ENCODE data around the gene CCL22. TPM values are rescaled to one million over a fixed set of nuclear protein-coding genes. Genes with fewer than 3 reads are reported as not detected.
A peak's percentile ranks its signal among the peaks of the same experiment; 100 is the strongest.

CCL22 gene, protein sequence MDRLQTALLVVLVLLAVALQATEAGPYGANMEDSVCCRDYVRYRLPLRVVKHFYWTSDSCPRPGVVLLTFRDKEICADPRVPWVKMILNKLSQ
- total RNA-seq (under 1 TPM in 1 of 2 donors, not detected in 1; 0.10 TPM), polyA plus RNA-seq (ENCODE audit: insufficient read length in 2 of 2) (under 1 TPM in 1 of 2 donors, not detected in 1; 0.14 TPM)
- long read RNA-seq, donor 1 = 0 reads
- long read RNA-seq, donor 2 = 0 reads
- long read RNA-seq, donor 3 = 0 reads
- long read RNA-seq, donor 4 = 0 reads

- WGBS (ENCODE audit: insufficient coverage) = 86% methylated on average over 9 of the region's 9 CpGs
Observed at GRCh38 chr16:57358527-57359095, at the start of gene CCL22. CCL22 (plus strand) TSS chr16:57358783; CDS start chr16:57358817, 34 bp downstream.

DNA sequence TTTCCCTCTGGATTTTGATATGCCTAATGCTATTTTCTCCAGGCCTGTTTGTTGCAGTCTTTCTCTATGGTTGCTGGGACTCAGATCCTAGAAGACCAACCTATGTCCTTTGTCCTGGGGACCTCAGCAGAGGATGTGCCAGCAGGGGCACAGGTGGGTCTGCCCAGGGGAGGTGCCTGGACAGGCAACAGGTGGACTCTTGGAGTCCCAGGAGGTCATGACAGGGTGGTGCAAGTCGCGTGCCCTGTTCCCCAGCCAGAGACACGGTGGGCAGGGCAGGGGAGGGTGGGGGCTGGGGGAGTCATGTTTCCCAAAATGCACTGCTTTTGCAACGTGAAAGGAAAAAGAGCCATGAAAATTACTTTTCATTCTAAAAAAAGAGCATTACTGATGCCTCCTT lies 47.8 kb upstream of the CCL22 start:
- no peak for DNase-seq (ENCODE audit: low read depth in 4 of 6, low spot score in 6 of 6)
- H3K9me3 ChIP-seq (ENCODE audit: control insufficient read depth, insufficient read depth, low read length) = no peaks in the 10 kb centered on the region
- H3K4me3 ChIP-seq (ENCODE audit: low read depth, low read length) = no peak overlapping the region
- H3K4me1 ChIP-seq (ENCODE audit: control insufficient read depth, insufficient read depth, low read length) = no peaks in the 10 kb centered on the region
- WGBS (ENCODE audit: insufficient coverage) = no CpG with 5 or more reads among the region's 4 CpGs
- H3K36me3 ChIP-seq (ENCODE audit: control insufficient read depth, insufficient read depth, low read length) = no peaks in the 10 kb centered on the region
- no peak overlapping the region for H3K27ac ChIP-seq (ENCODE audit: low read depth, low read length)
- H3K27me3 ChIP-seq (ENCODE audit: control insufficient read depth, insufficient read depth, low read length) = no peaks in the 10 kb centered on the region

More at GRCh38 chr16:57358527-57359095, at the start of gene CCL22:
- Histone ChIP-seq H3K9me3 (ENCODE audit: control insufficient read depth, insufficient read depth, low read length) (no peaks in the 10 kb centered on the region), H3K27ac (ENCODE audit: low read depth, low read length) (no peak within 1 kb of the TSS), H3K27me3 (ENCODE audit: control insufficient read depth, insufficient read depth, low read length) (no peaks in the 10 kb centered on the region), H3K4me1 (ENCODE audit: control insufficient read depth, insufficient read depth, low read length) (no peaks in the 10 kb centered on the region), H3K4me3 (ENCODE audit: low read depth, low read length) (no peak within 1 kb of the TSS), H3K36me3 (ENCODE audit: control insufficient read depth, insufficient read depth, low read length) (no peaks in the 10 kb centered on the region)
- no peak for DNase-seq (ENCODE audit: low read depth in 4 of 6, low spot score in 6 of 6)

GRCh38 chr16:57313509-57313908 lies 45.1 kb upstream of the CCL22 start:
- DNase-seq (ENCODE audit: low read depth in 4 of 6, low spot score in 6 of 6) = no peak
- Histone ChIP-seq H3K36me3 (ENCODE audit: control insufficient read depth, insufficient read depth, low read length) (no peaks in the 10 kb centered on the region), H3K4me1 (ENCODE audit: control insufficient read depth, insufficient read depth, low read length) (peaks cover 4% of the 10 kb centered on the region), H3K27ac (ENCODE audit: low read depth, low read length) (no peak overlapping the region), H3K27me3 (ENCODE audit: control insufficient read depth, insufficient read depth, low read length) (no peaks in the 10 kb centered on the region), H3K4me3 (ENCODE audit: low read depth, low read length) (no peak overlapping the region), H3K9me3 (ENCODE audit: control insufficient read depth, insufficient read depth, low read length) (no peaks in the 10 kb centered on the region)
- 94% methylated on average over 2 of the region's 2 CpGs for WGBS (ENCODE audit: insufficient coverage)

DNA sequence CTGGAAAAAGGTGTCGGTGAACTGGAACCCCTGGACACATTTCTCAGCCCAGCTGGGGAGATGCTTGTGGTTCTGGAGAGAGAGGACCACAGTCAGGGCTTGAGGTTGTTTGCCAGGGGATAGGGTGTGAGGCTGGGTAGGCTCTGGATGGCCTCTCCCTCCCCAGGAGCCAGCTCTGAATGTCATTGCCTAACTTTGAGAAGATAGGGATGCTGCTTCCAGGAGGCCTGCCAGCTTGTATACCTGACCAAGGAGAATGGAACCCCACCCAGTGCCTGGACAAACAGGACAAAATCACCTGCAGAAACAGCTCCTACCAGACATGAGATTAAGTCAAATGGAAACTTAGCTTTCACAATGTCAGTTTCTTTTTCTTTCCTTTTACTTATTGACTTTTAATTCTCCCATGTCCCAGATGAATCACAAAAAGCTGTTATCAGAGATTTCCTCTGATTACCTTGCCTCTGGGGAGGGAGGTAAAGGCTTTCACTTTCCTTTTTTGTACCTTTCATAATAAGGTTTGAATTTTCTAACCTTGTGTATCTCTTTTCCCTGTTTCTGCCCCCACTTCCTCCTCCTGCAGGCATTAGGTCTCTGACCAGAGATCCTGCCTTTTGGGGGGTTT lies 44.3 kb upstream of the CCL22 start:
- no peak overlapping the region for H3K4me3 ChIP-seq (ENCODE audit: low read depth, low read length)
- H3K27me3 ChIP-seq (ENCODE audit: control insufficient read depth, insufficient read depth, low read length) = no peaks in the 10 kb centered on the region
- 78% methylated on average over 1 of the region's 1 CpG for WGBS (ENCODE audit: insufficient coverage)
- H3K36me3 ChIP-seq (ENCODE audit: control insufficient read depth, insufficient read depth, low read length) = no peaks in the 10 kb centered on the region
- no peak for DNase-seq (ENCODE audit: low read depth in 4 of 6, low spot score in 6 of 6)
- H3K9me3 ChIP-seq (ENCODE audit: control insufficient read depth, insufficient read depth, low read length) = no peaks in the 10 kb centered on the region
- no peak overlapping the region for H3K27ac ChIP-seq (ENCODE audit: low read depth, low read length)
- H3K4me1 ChIP-seq (ENCODE audit: control insufficient read depth, insufficient read depth, low read length) = peaks cover 4% of the 10 kb centered on the region

- WGBS (ENCODE audit: insufficient coverage) = 40% methylated on average over 5 of the region's 7 CpGs
- H3K4me1 ChIP-seq (ENCODE audit: control insufficient read depth, insufficient read depth, low read length) = peaks cover 4% of the 10 kb centered on the region
- DNase-seq (ENCODE audit: low read depth in 4 of 6, low spot score in 6 of 6) = no peak
- H3K27ac ChIP-seq (ENCODE audit: low read depth, low read length) = no peak overlapping the region
- no peak overlapping the region for H3K4me3 ChIP-seq (ENCODE audit: low read depth, low read length)
- H3K36me3 ChIP-seq (ENCODE audit: control insufficient read depth, insufficient read depth, low read length) = no peaks in the 10 kb centered on the region
- H3K27me3 ChIP-seq (ENCODE audit: control insufficient read depth, insufficient read depth, low read length) = no peaks in the 10 kb centered on the region
- no peaks in the 10 kb centered on the region for H3K9me3 ChIP-seq (ENCODE audit: control insufficient read depth, insufficient read depth, low read length)
Observed at GRCh38 chr16:57315416-57315815, 43.2 kb upstream of the CCL22 start.

GRCh38 chr16:57316390-57317017 lies 42.1 kb upstream of the CCL22 start:
- no peak overlapping the region for H3K4me3 ChIP-seq (ENCODE audit: low read depth, low read length)
- WGBS (ENCODE audit: insufficient coverage) = 100% methylated on average over 1 of the region's 3 CpGs
- H3K27ac ChIP-seq (ENCODE audit: low read depth, low read length) = no peak overlapping the region
- peaks cover 4% of the 10 kb centered on the region for H3K4me1 ChIP-seq (ENCODE audit: control insufficient read depth, insufficient read depth, low read length)
- no peaks in the 10 kb centered on the region for H3K36me3 ChIP-seq (ENCODE audit: control insufficient read depth, insufficient read depth, low read length)
- H3K9me3 ChIP-seq (ENCODE audit: control insufficient read depth, insufficient read depth, low read length) = no peaks in the 10 kb centered on the region
- peak in 1 of 6 donors; percentile 27 for DNase-seq (ENCODE audit: low read depth in 4 of 6, low spot score in 6 of 6)
- no peaks in the 10 kb centered on the region for H3K27me3 ChIP-seq (ENCODE audit: control insufficient read depth, insufficient read depth, low read length)

DNA sequence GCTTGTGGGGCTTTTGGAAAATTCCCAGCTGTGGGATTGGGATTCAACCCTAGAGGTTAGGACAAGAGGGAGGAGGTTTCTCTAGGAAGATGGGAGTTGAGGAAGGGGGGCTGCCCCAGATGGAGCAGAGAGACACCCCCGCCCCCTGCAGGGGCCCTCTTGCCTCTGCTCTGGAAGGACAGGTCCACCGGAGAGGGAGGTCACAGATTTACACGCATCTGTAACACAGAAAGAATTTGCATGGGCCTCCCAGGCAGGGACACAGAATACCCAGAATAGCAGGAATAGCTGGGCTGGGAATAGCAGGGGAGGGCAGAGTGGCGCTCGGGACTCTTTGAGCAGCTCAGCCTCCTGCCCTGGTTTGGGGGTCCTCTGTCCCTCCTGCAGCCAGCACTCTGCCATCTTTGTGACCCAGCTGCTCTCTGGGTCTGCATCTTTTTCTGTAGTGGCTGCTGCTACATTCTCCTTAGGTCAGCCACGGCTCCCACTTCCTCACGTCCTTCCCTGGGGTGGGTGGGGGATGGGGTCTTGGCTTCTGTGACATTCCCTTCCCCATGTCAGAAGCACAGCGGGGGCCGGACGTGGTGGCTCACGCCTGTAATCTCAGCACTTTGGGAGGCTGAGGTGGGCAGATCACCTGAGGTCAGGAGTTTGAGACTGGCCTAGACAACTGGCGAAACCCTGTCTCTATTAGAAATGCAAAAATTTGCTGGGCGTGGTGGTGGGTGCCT lies 40.2 kb upstream of the CCL22 start:
- Histone ChIP-seq H3K4me3 (ENCODE audit: low read depth, low read length) (no peak overlapping the region), H3K9me3 (ENCODE audit: control insufficient read depth, insufficient read depth, low read length) (no peaks in the 10 kb centered on the region), H3K36me3 (ENCODE audit: control insufficient read depth, insufficient read depth, low read length) (no peaks in the 10 kb centered on the region), H3K27ac (ENCODE audit: low read depth, low read length) (no peak overlapping the region), H3K27me3 (ENCODE audit: control insufficient read depth, insufficient read depth, low read length) (no peaks in the 10 kb centered on the region), H3K4me1 (ENCODE audit: control insufficient read depth, insufficient read depth, low read length) (peaks cover 4% of the 10 kb centered on the region)
- DNase-seq (ENCODE audit: low read depth in 4 of 6, low spot score in 6 of 6) = no peak
- WGBS (ENCODE audit: insufficient coverage) = 60% methylated on average over 10 of the region's 13 CpGs

GRCh38 chr16:57319646-57320045 lies 38.9 kb upstream of the CCL22 start:
- H3K27ac ChIP-seq (ENCODE audit: low read depth, low read length) = no peak overlapping the region
- no peaks in the 10 kb centered on the region for H3K36me3 ChIP-seq (ENCODE audit: control insufficient read depth, insufficient read depth, low read length)
- no peaks in the 10 kb centered on the region for H3K9me3 ChIP-seq (ENCODE audit: control insufficient read depth, insufficient read depth, low read length)
- no peak for DNase-seq (ENCODE audit: low read depth in 4 of 6, low spot score in 6 of 6)
- no peak overlapping the region for H3K4me3 ChIP-seq (ENCODE audit: low read depth, low read length)
- WGBS (ENCODE audit: insufficient coverage) = no CpG with 5 or more reads among the region's 2 CpGs
- H3K27me3 ChIP-seq (ENCODE audit: control insufficient read depth, insufficient read depth, low read length) = no peaks in the 10 kb centered on the region
- H3K4me1 ChIP-seq (ENCODE audit: control insufficient read depth, insufficient read depth, low read length) = peaks cover 4% of the 10 kb centered on the region

DNA sequence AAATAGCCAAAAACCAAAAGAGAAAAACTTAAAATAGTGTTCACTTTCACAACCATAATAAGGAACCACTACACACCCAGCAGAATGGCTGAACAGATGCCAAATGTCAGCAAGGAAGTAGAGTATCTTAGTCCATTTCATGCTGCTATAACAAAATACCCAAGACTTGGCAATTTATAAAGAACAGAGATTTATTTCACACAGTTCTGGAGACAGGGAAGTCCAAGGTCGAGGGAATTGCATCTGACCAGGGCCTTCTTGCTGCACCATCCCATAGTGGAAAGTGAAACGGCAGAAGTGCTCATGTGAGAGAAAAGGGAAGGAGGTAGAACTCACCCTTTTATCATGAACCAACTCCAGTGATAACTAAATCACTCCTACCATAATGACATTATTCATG lies 33.8 kb upstream of the CCL22 start:
- Histone ChIP-seq H3K27me3 (ENCODE audit: control insufficient read depth, insufficient read depth, low read length) (no peaks in the 10 kb centered on the region), H3K27ac (ENCODE audit: low read depth, low read length) (no peak overlapping the region), H3K36me3 (ENCODE audit: control insufficient read depth, insufficient read depth, low read length) (no peaks in the 10 kb centered on the region), H3K4me3 (ENCODE audit: low read depth, low read length) (no peak overlapping the region), H3K9me3 (ENCODE audit: control insufficient read depth, insufficient read depth, low read length) (no peaks in the 10 kb centered on the region), H3K4me1 (ENCODE audit: control insufficient read depth, insufficient read depth, low read length) (no peaks in the 10 kb centered on the region)
- WGBS (ENCODE audit: insufficient coverage) = no CpG with 5 or more reads among the region's 2 CpGs
- DNase-seq (ENCODE audit: low read depth in 4 of 6, low spot score in 6 of 6) = no peak
